GM12892 (cell line): Measurements from ENCODE around the gene EXO1.

Source experiments
- POLR2A ChIP-seq: IDR thresholded peaks from 2 replicates; pipeline ENCODE4 v1.6.1; 2011; ENCODE audit warnings: low read depth, low read length, control low read depth
- POLR2AphosphoS5 ChIP-seq: IDR thresholded peaks from 2 replicates; pipeline ENCODE4 v1.6.1; 2011; ENCODE audit warnings: low read depth, low read length, control low read depth
- TAF1 ChIP-seq: IDR thresholded peaks from 2 replicates; pipeline ENCODE4 v1.6.1; 2011; ENCODE audit warnings: low read depth, mild to moderate bottlenecking, control low read depth, low read length, borderline replicate concordance

- TF ChIP-seq POLR2A (no peak), POLR2AphosphoS5 (no peak), TAF1 (no peak)
These were observed 1.0 kb upstream of the EXO1 start for GRCh38 chr1:241846862-241847539.
